Measurements from ENCODE around the gene NBAS. TPM values are rescaled to one million over a fixed set of nuclear protein-coding genes. Genes with fewer than 3 reads are reported as not detected.
A peak's percentile ranks its signal among the peaks of the same experiment; 100 is the strongest.

Gene NBAS
- polyA plus RNA-seq, 1 donor from 2014 or later, result 31.9 TPM

DNA sequence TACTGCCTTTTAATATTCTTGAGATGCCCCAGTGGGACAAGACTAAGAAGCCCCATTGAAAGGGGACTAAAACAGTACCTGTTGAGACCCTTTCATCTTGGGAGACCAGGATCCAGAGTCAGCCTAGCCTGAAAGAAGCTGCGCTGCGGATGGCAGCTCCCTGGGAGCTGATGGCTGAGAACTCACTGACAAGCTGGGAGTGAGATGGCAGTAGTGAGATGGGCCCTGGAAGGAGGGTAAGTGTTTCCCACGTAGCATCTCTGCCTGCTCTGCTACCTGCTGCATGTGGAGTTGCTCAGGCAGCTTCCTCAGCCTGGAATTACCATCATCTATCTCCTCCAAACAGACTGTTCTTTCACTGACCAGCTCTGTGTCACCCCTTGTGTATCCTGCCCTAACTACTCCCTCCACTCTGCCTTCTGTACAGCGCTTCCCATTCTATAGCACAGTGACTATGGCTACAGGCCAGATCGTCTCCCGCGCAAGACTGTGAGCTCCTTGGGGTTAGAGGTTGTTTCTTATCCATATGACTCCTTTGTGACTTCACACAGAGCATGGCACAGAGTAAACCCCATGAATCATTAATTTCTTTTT, 330.4 kb downstream of the NBAS start:
- Histone ChIP-seq H3K27ac (ENCODE audit: low read length) (peak overlapping the region; percentile 53), H3K27me3 (ENCODE audit: insufficient read depth, low read depth, low read length) (no peaks in the 10 kb centered on the region), H3K9me3 (ENCODE audit: low read length) (no peaks in the 10 kb centered on the region), H3K36me3 (ENCODE audit: insufficient read depth, low read length) (peaks cover 3% of the 10 kb centered on the region), H2AFZ (ENCODE audit: low read depth, low read length) (no peak overlapping the region), H4K20me1 (ENCODE audit: insufficient read depth) (no peaks in the 10 kb centered on the region), H3K9ac (ENCODE audit: low read length) (no peak overlapping the region), H3K4me3 (ENCODE audit: low read length) (no peak overlapping the region), H3K4me2 (ENCODE audit: low read length) (no peak overlapping the region), H3K79me2 (replicated peaks; ENCODE audit: insufficient read depth, low read length) (no peaks in the 10 kb centered on the region), H3K9me2 (ENCODE audit: insufficient read depth, low read length) (no peaks in the 10 kb centered on the region), H3F3A (ENCODE audit: insufficient read depth, low read length, poor library complexity, severe bottlenecking) (no peaks in the 10 kb centered on the region)
- TF ChIP-seq, protein P1, sequence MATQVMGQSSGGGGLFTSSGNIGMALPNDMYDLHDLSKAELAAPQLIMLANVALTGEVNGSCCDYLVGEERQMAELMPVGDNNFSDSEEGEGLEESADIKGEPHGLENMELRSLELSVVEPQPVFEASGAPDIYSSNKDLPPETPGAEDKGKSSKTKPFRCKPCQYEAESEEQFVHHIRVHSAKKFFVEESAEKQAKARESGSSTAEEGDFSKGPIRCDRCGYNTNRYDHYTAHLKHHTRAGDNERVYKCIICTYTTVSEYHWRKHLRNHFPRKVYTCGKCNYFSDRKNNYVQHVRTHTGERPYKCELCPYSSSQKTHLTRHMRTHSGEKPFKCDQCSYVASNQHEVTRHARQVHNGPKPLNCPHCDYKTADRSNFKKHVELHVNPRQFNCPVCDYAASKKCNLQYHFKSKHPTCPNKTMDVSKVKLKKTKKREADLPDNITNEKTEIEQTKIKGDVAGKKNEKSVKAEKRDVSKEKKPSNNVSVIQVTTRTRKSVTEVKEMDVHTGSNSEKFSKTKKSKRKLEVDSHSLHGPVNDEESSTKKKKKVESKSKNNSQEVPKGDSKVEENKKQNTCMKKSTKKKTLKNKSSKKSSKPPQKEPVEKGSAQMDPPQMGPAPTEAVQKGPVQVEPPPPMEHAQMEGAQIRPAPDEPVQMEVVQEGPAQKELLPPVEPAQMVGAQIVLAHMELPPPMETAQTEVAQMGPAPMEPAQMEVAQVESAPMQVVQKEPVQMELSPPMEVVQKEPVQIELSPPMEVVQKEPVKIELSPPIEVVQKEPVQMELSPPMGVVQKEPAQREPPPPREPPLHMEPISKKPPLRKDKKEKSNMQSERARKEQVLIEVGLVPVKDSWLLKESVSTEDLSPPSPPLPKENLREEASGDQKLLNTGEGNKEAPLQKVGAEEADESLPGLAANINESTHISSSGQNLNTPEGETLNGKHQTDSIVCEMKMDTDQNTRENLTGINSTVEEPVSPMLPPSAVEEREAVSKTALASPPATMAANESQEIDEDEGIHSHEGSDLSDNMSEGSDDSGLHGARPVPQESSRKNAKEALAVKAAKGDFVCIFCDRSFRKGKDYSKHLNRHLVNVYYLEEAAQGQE (IDR thresholded peaks at IDR 0.05; ENCODE audit: borderline replicate concordance), result no peak
- peak; percentile 11 for TF ChIP-seq EP300 (conservative IDR thresholded peaks at IDR 0.05; ENCODE audit: poor library complexity, severe bottlenecking)

DNA sequence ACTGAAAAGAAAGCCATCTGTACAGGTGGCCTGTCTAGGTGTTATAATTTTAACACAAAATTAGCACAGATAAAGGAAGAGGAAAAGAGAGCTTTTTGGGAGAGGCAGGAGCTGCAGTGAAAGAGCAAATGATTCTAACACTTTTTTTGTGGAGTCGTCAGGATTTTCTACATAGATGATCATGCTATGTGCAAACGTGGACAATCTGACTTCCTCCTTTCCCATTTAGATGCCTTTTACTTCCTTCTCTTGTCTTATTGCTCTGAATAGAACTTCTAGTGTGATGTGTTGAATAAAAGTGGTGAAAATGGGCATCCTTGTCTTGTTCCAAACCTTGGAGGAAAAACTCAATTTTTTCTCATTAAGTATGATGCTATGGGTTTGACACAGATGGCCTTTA, 334.5 kb downstream of the NBAS start:
- no peaks in the 10 kb centered on the region for H3K9me2 ChIP-seq (ENCODE audit: insufficient read depth, low read length)
- H4K20me1 ChIP-seq (ENCODE audit: insufficient read depth), result no peaks in the 10 kb centered on the region
- no peak overlapping the region for H3K4me3 ChIP-seq (ENCODE audit: low read length)
- no peaks in the 10 kb centered on the region for H3F3A ChIP-seq (ENCODE audit: insufficient read depth, low read length, poor library complexity, severe bottlenecking)
- no peak overlapping the region for H3K27ac ChIP-seq (ENCODE audit: low read length)
- TF ChIP-seq, protein P2, sequence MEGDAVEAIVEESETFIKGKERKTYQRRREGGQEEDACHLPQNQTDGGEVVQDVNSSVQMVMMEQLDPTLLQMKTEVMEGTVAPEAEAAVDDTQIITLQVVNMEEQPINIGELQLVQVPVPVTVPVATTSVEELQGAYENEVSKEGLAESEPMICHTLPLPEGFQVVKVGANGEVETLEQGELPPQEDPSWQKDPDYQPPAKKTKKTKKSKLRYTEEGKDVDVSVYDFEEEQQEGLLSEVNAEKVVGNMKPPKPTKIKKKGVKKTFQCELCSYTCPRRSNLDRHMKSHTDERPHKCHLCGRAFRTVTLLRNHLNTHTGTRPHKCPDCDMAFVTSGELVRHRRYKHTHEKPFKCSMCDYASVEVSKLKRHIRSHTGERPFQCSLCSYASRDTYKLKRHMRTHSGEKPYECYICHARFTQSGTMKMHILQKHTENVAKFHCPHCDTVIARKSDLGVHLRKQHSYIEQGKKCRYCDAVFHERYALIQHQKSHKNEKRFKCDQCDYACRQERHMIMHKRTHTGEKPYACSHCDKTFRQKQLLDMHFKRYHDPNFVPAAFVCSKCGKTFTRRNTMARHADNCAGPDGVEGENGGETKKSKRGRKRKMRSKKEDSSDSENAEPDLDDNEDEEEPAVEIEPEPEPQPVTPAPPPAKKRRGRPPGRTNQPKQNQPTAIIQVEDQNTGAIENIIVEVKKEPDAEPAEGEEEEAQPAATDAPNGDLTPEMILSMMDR (IDR thresholded peaks at IDR 0.05; ENCODE audit: poor library complexity, severe bottlenecking), result no peak
- TF ChIP-seq, protein P1 (IDR thresholded peaks at IDR 0.05; ENCODE audit: borderline replicate concordance), result no peak
- TF ChIP-seq RAD21 (conservative IDR thresholded peaks at IDR 0.05) (no peak), MXI1 (conservative IDR thresholded peaks at IDR 0.05; ENCODE audit: poor library complexity, severe bottlenecking) (no peak), EP300 (conservative IDR thresholded peaks at IDR 0.05; ENCODE audit: poor library complexity, severe bottlenecking) (no peak)
- H2AFZ ChIP-seq (ENCODE audit: low read depth, low read length), result no peak overlapping the region
- no peaks in the 10 kb centered on the region for H3K9me3 ChIP-seq (ENCODE audit: low read length)
- H3K36me3 ChIP-seq (ENCODE audit: insufficient read depth, low read length), result no peaks in the 10 kb centered on the region
- no peak overlapping the region for H3K9ac ChIP-seq (ENCODE audit: low read length)
- no peaks in the 10 kb centered on the region for H3K79me2 ChIP-seq (replicated peaks; ENCODE audit: insufficient read depth, low read length)
- H3K27me3 ChIP-seq (ENCODE audit: insufficient read depth, low read depth, low read length), result no peaks in the 10 kb centered on the region
- H3K4me2 ChIP-seq (ENCODE audit: low read length), result no peak overlapping the region

All from neural cell (in vitro differentiated cells).